ENCODE measurements around the gene TEAD1.
A peak's percentile ranks its signal among the peaks of the same experiment; 100 is the strongest.

TEAD1 gene

GRCh38 chr11:12673924-12674570 is at the start of gene TEAD1:
TSS of gene TEAD1 (plus strand) at chr11:12674421.
- H3K4me3 ChIP-seq (ENCODE audit: low read depth, low read length), result peak within 1 kb of the TSS; percentile 69

- H3K4me3 ChIP-seq (ENCODE audit: low read depth, low read length), result no peak overlapping the region
Measured at GRCh38 chr11:12624595-12624994, 49.6 kb upstream of the TEAD1 start.

GRCh38 chr11:12625438-12626071 is 48.7 kb upstream of the TEAD1 start:
- H3K4me3 ChIP-seq (ENCODE audit: low read depth, low read length), result no peak overlapping the region

- no peak overlapping the region for H3K4me3 ChIP-seq (ENCODE audit: low read depth, low read length)
Measured at GRCh38 chr11:12626616-12627015, 47.6 kb upstream of the TEAD1 start.

- H3K4me3 ChIP-seq (ENCODE audit: low read depth, low read length), result no peak overlapping the region
Measured at GRCh38 chr11:12628314-12628713, 45.9 kb upstream of the TEAD1 start.

- no peak overlapping the region for H3K4me3 ChIP-seq (ENCODE audit: low read depth, low read length)
Measured at GRCh38 chr11:12629601-12630313, 44.5 kb upstream of the TEAD1 start.

- H3K4me3 ChIP-seq (ENCODE audit: low read depth, low read length), result no peak overlapping the region
Measured at GRCh38 chr11:12631651-12632050, 42.6 kb upstream of the TEAD1 start.

- no peak overlapping the region for H3K4me3 ChIP-seq (ENCODE audit: low read depth, low read length)
Measured at GRCh38 chr11:12634329-12634728, 39.9 kb upstream of the TEAD1 start.

GRCh38 chr11:12636871-12637410 is 37.3 kb upstream of the TEAD1 start:
- H3K4me3 ChIP-seq (ENCODE audit: low read depth, low read length), result no peak overlapping the region

- no peak overlapping the region for H3K4me3 ChIP-seq (ENCODE audit: low read depth, low read length)
Measured at GRCh38 chr11:12639388-12639787, 34.8 kb upstream of the TEAD1 start.

GRCh38 chr11:12640355-12640754 is 33.9 kb upstream of the TEAD1 start:
- H3K4me3 ChIP-seq (ENCODE audit: low read depth, low read length), result no peak overlapping the region

- H3K4me3 ChIP-seq (ENCODE audit: low read depth, low read length), result no peak overlapping the region
Measured at GRCh38 chr11:12640926-12641849, 33.0 kb upstream of the TEAD1 start.

- no peak overlapping the region for H3K4me3 ChIP-seq (ENCODE audit: low read depth, low read length)
Measured at GRCh38 chr11:12642040-12642439, 32.2 kb upstream of the TEAD1 start.

- no peak overlapping the region for H3K4me3 ChIP-seq (ENCODE audit: low read depth, low read length)
Measured at GRCh38 chr11:12642806-12643428, 31.3 kb upstream of the TEAD1 start.

GRCh38 chr11:12646478-12646877 is 27.7 kb upstream of the TEAD1 start:
- no peak overlapping the region for H3K4me3 ChIP-seq (ENCODE audit: low read depth, low read length)

- H3K4me3 ChIP-seq (ENCODE audit: low read depth, low read length), result no peak overlapping the region
Measured at GRCh38 chr11:12653729-12654128, 20.5 kb upstream of the TEAD1 start.

GRCh38 chr11:12655842-12656241 is 18.4 kb upstream of the TEAD1 start:
- no peak overlapping the region for H3K4me3 ChIP-seq (ENCODE audit: low read depth, low read length)

GRCh38 chr11:12657336-12657735 is 16.9 kb upstream of the TEAD1 start:
- H3K4me3 ChIP-seq (ENCODE audit: low read depth, low read length), result no peak overlapping the region

- no peak overlapping the region for H3K4me3 ChIP-seq (ENCODE audit: low read depth, low read length)
Measured at GRCh38 chr11:12657981-12658380, 16.2 kb upstream of the TEAD1 start.

- H3K4me3 ChIP-seq (ENCODE audit: low read depth, low read length), result no peak overlapping the region
Measured at GRCh38 chr11:12662101-12662689, 12.0 kb upstream of the TEAD1 start.

Measured in iPS-11a (cell line).